Kasumi-1 (cell line): ENCODE results near the gene NR2C2.

ENCODE experiments used
- DNase-seq, 2 experiments: peaks; one replicate each; lab custom pipeline; 2025; lab: John Stamatoyannopoulos, UW

The NR2C2 gene

GRCh38 chr3:15023719-15024118 is 76.3 kb downstream of the NR2C2 start:
- no peak for DNase-seq

- no peak for DNase-seq
Observed at GRCh38 chr3:15029625-15030024, 82.2 kb downstream of the NR2C2 start.

GRCh38 chr3:15032650-15033049 is 85.3 kb downstream of the NR2C2 start:
- DNase-seq = no peak

GRCh38 chr3:15033103-15033502 is 85.7 kb downstream of the NR2C2 start:
- DNase-seq = no peak

- no peak for DNase-seq
Observed at GRCh38 chr3:15038306-15038705, 90.9 kb downstream of the NR2C2 start.

GRCh38 chr3:15040844-15041243 is 93.5 kb downstream of the NR2C2 start:
- DNase-seq = no peak

- no peak for DNase-seq
Observed at GRCh38 chr3:15041950-15042349, 94.6 kb downstream of the NR2C2 start.

GRCh38 chr3:15042936-15043335 is 95.6 kb downstream of the NR2C2 start:
- no peak for DNase-seq

- DNase-seq = no peak
Observed at GRCh38 chr3:15043408-15044171, 96.2 kb downstream of the NR2C2 start.

GRCh38 chr3:15044326-15044725 is 96.9 kb downstream of the NR2C2 start:
- no peak for DNase-seq

GRCh38 chr3:15045667-15046066 is 98.3 kb downstream of the NR2C2 start:
- DNase-seq = no peak

GRCh38 chr3:15049584-15049983 is 102.2 kb downstream of the NR2C2 start:
- no peak for DNase-seq

- no peak for DNase-seq
Observed at GRCh38 chr3:15050405-15051092, 103.2 kb downstream of the NR2C2 start.

- DNase-seq = peak; percentile 51 to 68
Observed at GRCh38 chr3:15051531-15051930, 104.1 kb downstream of the NR2C2 start.

- DNase-seq = no peak
Observed at GRCh38 chr3:15052335-15053242, 105.2 kb downstream of the NR2C2 start.

- no peak for DNase-seq
Observed at GRCh38 chr3:15053541-15053940, 106.2 kb downstream of the NR2C2 start.

GRCh38 chr3:15055019-15055557 is 107.7 kb downstream of the NR2C2 start:
- DNase-seq = no peak

- DNase-seq = no peak
Observed at GRCh38 chr3:15056676-15057404, 109.5 kb downstream of the NR2C2 start.

- DNase-seq = no peak
Observed at GRCh38 chr3:15060029-15060428, 112.6 kb downstream of the NR2C2 start.

- no peak for DNase-seq
Observed at GRCh38 chr3:15063238-15063637, 115.9 kb downstream of the NR2C2 start.

GRCh38 chr3:15063656-15064286 is 116.4 kb downstream of the NR2C2 start:
- no peak for DNase-seq
